A204.1 (cell line): ENCODE measurements around the gene LIN52.

ENCODE experiments used
- FAIRE-seq: peaks from 2 replicates; lab custom pipeline; 2012; peaks lifted over from hg19 to GRCh38; lab: Jason Lieb, UNC

The LIN52 gene

GRCh38 chr14:74194506-74195274, 109.9 kb downstream of the LIN52 start:
- no peak for FAIRE-seq

- FAIRE-seq, result no peak
These were observed 110.9 kb downstream of the LIN52 start for GRCh38 chr14:74195623-74196022.

- FAIRE-seq, result no peak
These were observed 113.9 kb downstream of the LIN52 start for GRCh38 chr14:74198441-74199234.

- no peak for FAIRE-seq
These were observed 117.4 kb downstream of the LIN52 start for GRCh38 chr14:74202113-74202512.

GRCh38 chr14:74203639-74204038, 118.9 kb downstream of the LIN52 start:
- FAIRE-seq, result no peak

GRCh38 chr14:74204491-74204890, 119.7 kb downstream of the LIN52 start:
- FAIRE-seq, result no peak

GRCh38 chr14:74205882-74206281, 121.1 kb downstream of the LIN52 start:
- FAIRE-seq, result no peak

- no peak for FAIRE-seq
These were observed 123.2 kb downstream of the LIN52 start for GRCh38 chr14:74207943-74208342.

- no peak for FAIRE-seq
These were observed 123.9 kb downstream of the LIN52 start for GRCh38 chr14:74208642-74209041.

GRCh38 chr14:74211945-74212580, 127.3 kb downstream of the LIN52 start:
- no peak for FAIRE-seq

- FAIRE-seq, result no peak
These were observed 129.4 kb downstream of the LIN52 start for GRCh38 chr14:74213907-74214803.

GRCh38 chr14:74216671-74217070, 131.9 kb downstream of the LIN52 start:
- no peak for FAIRE-seq

- FAIRE-seq, result no peak
These were observed 133.1 kb downstream of the LIN52 start for GRCh38 chr14:74217672-74218448.

- FAIRE-seq, result no peak
These were observed 133.7 kb downstream of the LIN52 start for GRCh38 chr14:74218462-74218861.

- FAIRE-seq, result no peak
These were observed 134.8 kb downstream of the LIN52 start for GRCh38 chr14:74219277-74220205.

GRCh38 chr14:74220991-74221390, 136.2 kb downstream of the LIN52 start:
- no peak for FAIRE-seq

- no peak for FAIRE-seq
These were observed 137.0 kb downstream of the LIN52 start for GRCh38 chr14:74221741-74222140.

- no peak for FAIRE-seq
These were observed 138.3 kb downstream of the LIN52 start for GRCh38 chr14:74223016-74223415.

- no peak for FAIRE-seq
These were observed 147.0 kb downstream of the LIN52 start for GRCh38 chr14:74231784-74232183.

- FAIRE-seq, result no peak
These were observed 150.3 kb downstream of the LIN52 start for GRCh38 chr14:74235017-74235416.
